Fibroblast of skin of abdomen (primary cell): ENCODE data around the gene MUC5AC.
"Not testable (repeated sequence)": the region's sequence is repeated elsewhere in the genome, so short reads cannot be mapped to it uniquely, and the experiment has no call there.

Source experiments
- DNase-seq: peaks from one replicate; pipeline ENCODE4 v3.0.0-alpha.2; 2013

MUC5AC gene

GRCh38 chr11:1211838-1212237 is 54.1 kb downstream of the MUC5AC start:
- DNase-seq, result no peak

GRCh38 chr11:1215826-1216225 is 58.1 kb downstream of the MUC5AC start:
- not testable (repeated sequence) for DNase-seq

GRCh38 chr11:1217151-1217550 is 59.4 kb downstream of the MUC5AC start:
- no peak for DNase-seq

GRCh38 chr11:1218256-1218787 is 60.6 kb downstream of the MUC5AC start:
- no peak for DNase-seq

GRCh38 chr11:1218788-1219445 is 61.2 kb downstream of the MUC5AC start:
- no peak for DNase-seq

GRCh38 chr11:1219446-1219833 is 61.7 kb downstream of the MUC5AC start:
- no peak for DNase-seq

GRCh38 chr11:1219834-1220815 is 62.4 kb downstream of the MUC5AC start:
- DNase-seq, result no peak

- DNase-seq, result no peak
Observed at GRCh38 chr11:1220941-1221721, 63.4 kb downstream of the MUC5AC start.

- no peak for DNase-seq
Observed at GRCh38 chr11:1221848-1222311, 64.1 kb downstream of the MUC5AC start.

- no peak for DNase-seq
Observed at GRCh38 chr11:1222491-1223345, 65.0 kb downstream of the MUC5AC start, which contains the start of gene MUC5B. MUC5B (plus strand) TSS chr11:1223066; CDS start chr11:1223124, 58 bp downstream.

GRCh38 chr11:1223346-1224110 is 65.8 kb downstream of the MUC5AC start:
- no peak for DNase-seq

- DNase-seq, result no peak
Observed at GRCh38 chr11:1224111-1224490, 66.3 kb downstream of the MUC5AC start.

GRCh38 chr11:1224491-1225385 is 67.0 kb downstream of the MUC5AC start:
- DNase-seq, result no peak

- no peak for DNase-seq
Observed at GRCh38 chr11:1225386-1226225, 67.9 kb downstream of the MUC5AC start.

- no peak for DNase-seq
Observed at GRCh38 chr11:1226226-1226985, 68.7 kb downstream of the MUC5AC start.

GRCh38 chr11:1226986-1227550 is 69.3 kb downstream of the MUC5AC start:
- no peak for DNase-seq

GRCh38 chr11:1227551-1228100 is 69.9 kb downstream of the MUC5AC start:
- DNase-seq, result no peak
